Putamen (tissue), 1 donor: Measurements from ENCODE around the gene NFASC.

Experiments used
- DNase-seq: peaks from one replicate; pipeline ENCODE4 v3.0.0-alpha.2; 2016; ENCODE audit warnings: low spot score

NFASC gene

GRCh38 chr1:204983136-204983535, 112.5 kb downstream of the NFASC start:
- DNase-seq = no peak

- no peak for DNase-seq
These were observed 113.2 kb downstream of the NFASC start for GRCh38 chr1:204983881-204984280.

- no peak for DNase-seq
These were observed 113.8 kb downstream of the NFASC start for GRCh38 chr1:204984499-204984898.

- no peak for DNase-seq
These were observed 115.5 kb downstream of the NFASC start for GRCh38 chr1:204986181-204986580.

GRCh38 chr1:204987689-204988088, 117.0 kb downstream of the NFASC start:
- DNase-seq = no peak

GRCh38 chr1:204988196-204988595, 117.5 kb downstream of the NFASC start:
- no peak for DNase-seq

GRCh38 chr1:204989266-204990058, 118.8 kb downstream of the NFASC start:
- DNase-seq = peak; percentile 88

GRCh38 chr1:204990059-204990664, 119.5 kb downstream of the NFASC start:
- peak; percentile 79 for DNase-seq

- no peak for DNase-seq
These were observed 120.2 kb downstream of the NFASC start for GRCh38 chr1:204990721-204991341.

- no peak for DNase-seq
These were observed 120.7 kb downstream of the NFASC start for GRCh38 chr1:204991342-204991844.

- DNase-seq = no peak
These were observed 121.7 kb downstream of the NFASC start for GRCh38 chr1:204992201-204992997.

- DNase-seq = no peak
These were observed 122.3 kb downstream of the NFASC start for GRCh38 chr1:204992998-204993314.

- DNase-seq = no peak
These were observed 123.6 kb downstream of the NFASC start for GRCh38 chr1:204994086-204994862.

GRCh38 chr1:204996981-204997380, 126.3 kb downstream of the NFASC start:
- DNase-seq = no peak

GRCh38 chr1:204997591-204998355, 127.1 kb downstream of the NFASC start:
- DNase-seq = no peak

- DNase-seq = no peak
These were observed 130.5 kb downstream of the NFASC start for GRCh38 chr1:205001162-205001561.

- no peak for DNase-seq
These were observed 132.0 kb downstream of the NFASC start for GRCh38 chr1:205002705-205003104.

- DNase-seq = no peak
These were observed 132.9 kb downstream of the NFASC start for GRCh38 chr1:205003358-205004131.

- DNase-seq = no peak
These were observed 133.7 kb downstream of the NFASC start for GRCh38 chr1:205004351-205004750.

GRCh38 chr1:205008896-205009295, 138.2 kb downstream of the NFASC start:
- DNase-seq = no peak
